GM23338 (cell line): ENCODE measurements around the gene TTC21B. TPM values are rescaled to one million over a fixed set of nuclear protein-coding genes. Genes with fewer than 3 reads are reported as not detected.

Experiments used
- ATAC-seq: fragments of 200-7000 bp; cut with Tn5 transposase; 3 replicates; pipeline ENCODE4 v1.9.1; 2020
- DNase-seq: peaks from one replicate; pipeline ENCODE4 v3.0.0-alpha.2; 2015; ENCODE audit warnings: low spot score
- H2AFZ ChIP-seq: fragments of 200-600 bp; sonication (generic); 2 replicates; pipeline ENCODE4 v1.8.0; 2016; ENCODE audit warnings: antibody characterized with exemption, mild to moderate bottlenecking, moderate library complexity
- H3F3A ChIP-seq: fragments of 200-600 bp; sonication (generic); replicated peaks from 2 replicates; pipeline ENCODE4 v1.8.0; 2017; ENCODE audit warnings: antibody characterized with exemption, mixed run types, low read depth
- H3K27ac ChIP-seq: fragments of 200-600 bp; sonication (generic); 2 replicates; pipeline ENCODE4 v1.6.1; 2016; ENCODE audit warnings: low read depth
- H3K27me3 ChIP-seq: fragments of 200-600 bp; sonication (generic); 2 replicates; pipeline ENCODE4 v1.8.0; 2016; ENCODE audit warnings: mild to moderate bottlenecking, mixed run types, moderate library complexity; ENCODE audit not compliant: insufficient read depth
- H3K36me3 ChIP-seq: fragments of 200-600 bp; sonication (generic); 2 replicates; pipeline ENCODE4 v1.8.0; 2016; ENCODE audit warnings: mild to moderate bottlenecking; ENCODE audit not compliant: insufficient read depth
- H3K4me1 ChIP-seq: fragments of 200-600 bp; sonication (generic); 2 replicates; pipeline ENCODE4 v1.8.0; 2016; ENCODE audit warnings: mild to moderate bottlenecking, moderate library complexity; ENCODE audit not compliant: insufficient read depth
- H3K4me2 ChIP-seq: fragments of 200-600 bp; sonication (generic); 2 replicates; pipeline ENCODE4 v1.7.1; 2017; ENCODE audit warnings: mixed run types
- H3K4me3 ChIP-seq: fragments of 200-600 bp; sonication (generic); 2 replicates; pipeline ENCODE4 v1.6.1; 2016; ENCODE audit warnings: mixed run types
- H3K79me2 ChIP-seq: fragments of 200-600 bp; sonication (generic); replicated peaks from 2 replicates; pipeline ENCODE4 v1.8.0; 2017; ENCODE audit warnings: mild to moderate bottlenecking; ENCODE audit not compliant: insufficient read depth
- H3K9me2 ChIP-seq: fragments of 200-600 bp; sonication (generic); 2 replicates; pipeline ENCODE4 v1.8.0; 2017; ENCODE audit not compliant: insufficient read depth
- H4K20me1 ChIP-seq: fragments of 200-600 bp; sonication (generic); replicated peaks from 2 replicates; pipeline ENCODE4 v1.8.0; 2017; ENCODE audit warnings: mild to moderate bottlenecking; ENCODE audit not compliant: insufficient read depth
- H3K27ac Mint-ChIP-seq: 2 replicates; pipeline ENCODE4 v1.8.0; 2020; ENCODE audit warnings: inconsistent platforms, mild to moderate bottlenecking, moderate library complexity, mixed read lengths
- H3K27me3 Mint-ChIP-seq: 3 replicates; pipeline ENCODE4 v1.8.0; 2022; ENCODE audit warnings: low read depth, mild to moderate bottlenecking, moderate library complexity, mixed read lengths, inconsistent platforms; ENCODE audit not compliant: insufficient read depth, poor library complexity
- H3K36me3 Mint-ChIP-seq: 3 replicates; pipeline ENCODE4 v1.8.0; 2021; ENCODE audit warnings: low read depth, mild to moderate bottlenecking, inconsistent platforms, moderate library complexity, mixed read lengths
- H3K4me1 Mint-ChIP-seq: 3 replicates; pipeline ENCODE4 v1.8.0; 2020; ENCODE audit warnings: mild to moderate bottlenecking, inconsistent platforms, mixed read lengths
- H3K4me3 Mint-ChIP-seq: 3 replicates; pipeline ENCODE4 v1.8.0; 2021; ENCODE audit warnings: moderate library complexity, mild to moderate bottlenecking, inconsistent platforms, mixed read lengths
- H3K9me3 Mint-ChIP-seq: 3 replicates; pipeline ENCODE4 v1.8.0; 2020; ENCODE audit warnings: moderate library complexity, mild to moderate bottlenecking, inconsistent platforms, mixed read lengths
- CREB1 ChIP-seq: fragments of 250-450 bp; sonication (Bioruptor Pico); IDR thresholded peaks from 2 replicates; pipeline ENCODE4 v1.5.0; 2020; ENCODE audit warnings: low read depth, mild to moderate bottlenecking, moderate library complexity
- EZH2phosphoT487 ChIP-seq: fragments of 200-600 bp; sonication (generic); IDR thresholded peaks from one replicate; pipeline ENCODE4 v1.8.1; 2018; ENCODE audit warnings: antibody characterized with exemption; ENCODE audit not compliant: unreplicated experiment
- NANOG ChIP-seq: IDR thresholded peaks from 2 replicates; pipeline ENCODE4 v1.6.1; 2016; ENCODE audit warnings: antibody characterized with exemption, borderline replicate concordance
- POLR2AphosphoS5 ChIP-seq: IDR thresholded peaks from 2 replicates; pipeline ENCODE4 v1.6.1; 2016; ENCODE audit warnings: antibody characterized with exemption, low read depth
- STAT1 ChIP-seq: IDR thresholded peaks from one replicate; pipeline ENCODE4 v1.6.1; 2016; ENCODE audit warnings: antibody characterized with exemption; ENCODE audit not compliant: unreplicated experiment
- ZNF331 ChIP-seq: fragments of 250-450 bp; sonication (Bioruptor Pico); IDR thresholded peaks from 2 replicates; pipeline ENCODE4 v1.5.0; 2020; ENCODE audit warnings: low read depth, mild to moderate bottlenecking, moderate library complexity
- polyA plus RNA-seq: library from polyadenylated mRNA; unstranded; fragments of >200 nt; fragmentation: Nextera tagmentation; extraction: Ambion mirVana; gene quantifications from 2 replicates; pipeline ENCODE4 v1.2.1, GENCODE V29; 2016
- total RNA-seq: library from RNA; depleted of rRNA; stranded (reverse); fragments of >200 nt; shearing (Covaris generic); gene quantifications from 2 replicates; pipeline ENCODE4 v1.2.3, GENCODE V29; 2014
- TF ChIP-seq, protein P1 (sequence below): IDR thresholded peaks from 2 replicates; pipeline ENCODE4 v1.6.1; 2016; ENCODE audit warnings: antibody characterized with exemption
- TF ChIP-seq, protein P2 (sequence below): fragments of 250-450 bp; sonication (Bioruptor Pico); IDR thresholded peaks from 2 replicates; pipeline ENCODE4 v1.5.0; 2020; ENCODE audit warnings: mild to moderate bottlenecking, moderate library complexity
- TF ChIP-seq, protein P3 (sequence below), 2 experiments: fragments of 200-600 bp in 1 of 2; sonication (generic) in 1 of 2; conservative IDR thresholded peaks; 2 replicates each; pipeline versions ENCODE4 v1.5.1 to v1.6.1; 2016 to 2017; ENCODE audit warnings: antibody characterized with exemption in 2 of 2, low read depth in 2 of 2, mild to moderate bottlenecking in 2 of 2, moderate library complexity in 1 of 2

TTC21B gene
- total and polyA plus RNA-seq, 2 experiments from 2014 or later: 10.1 to 32.8 TPM

DNA sequence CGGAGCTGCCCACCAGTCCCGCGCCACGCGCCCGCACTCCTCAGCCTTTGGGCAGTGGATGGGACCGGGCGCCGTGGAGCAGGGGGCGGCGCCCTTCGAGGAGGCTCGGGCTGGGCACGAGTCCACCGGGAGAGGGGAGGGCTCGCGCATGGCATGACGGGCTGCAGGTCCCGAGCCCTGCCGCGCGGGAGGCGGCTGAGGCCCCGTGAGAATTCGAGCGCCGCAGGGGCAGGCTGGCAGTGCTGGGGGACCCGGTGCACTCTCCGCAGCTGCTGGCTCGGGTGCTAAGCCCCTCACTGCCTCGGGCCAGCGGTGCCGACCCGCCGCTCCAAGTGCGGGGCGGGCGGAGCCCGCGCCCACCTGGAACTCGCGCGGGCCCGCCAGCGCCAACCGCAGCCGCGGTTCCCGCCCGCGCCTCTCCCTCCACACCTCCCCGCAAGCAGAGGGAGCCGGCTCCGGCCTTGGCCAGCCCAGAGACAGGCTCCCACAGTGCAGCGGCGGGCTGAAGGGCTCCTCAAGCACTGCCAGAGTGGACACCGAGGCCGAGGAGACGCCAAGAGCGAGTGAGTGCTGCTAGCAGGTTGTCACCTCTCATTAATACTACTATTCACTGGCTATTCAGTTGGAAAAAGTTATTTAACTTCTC is 3.6 kb upstream of the TTC21B start:
- peaks cover 3% of the 10 kb centered on the region; the same call in 2 of the 3 replicates for H3K4me1 Mint-ChIP-seq
- DNase-seq (no peak), ATAC-seq (no peak)
- Histone ChIP-seq H3K27me3 (no peaks in the 10 kb centered on the region), H3K4me1 (peaks cover 13% of the 10 kb centered on the region), H3K79me2 (peaks cover 11% of the 10 kb centered on the region), H3K4me3 (no peak overlapping the region), H2AFZ (no peak overlapping the region), H3F3A (no peaks in the 10 kb centered on the region), H4K20me1 (no peaks in the 10 kb centered on the region), H3K27ac (no peak overlapping the region), H3K4me2 (no peak overlapping the region), H3K36me3 (no peaks in the 10 kb centered on the region), H3K9me2 (no peaks in the 10 kb centered on the region)
- H3K36me3 Mint-ChIP-seq: no peaks in the 10 kb centered on the region
- H3K4me3 Mint-ChIP-seq: no peak overlapping the region
- H3K27me3 Mint-ChIP-seq: peaks cover 4% of the 10 kb centered on the region
- no peak overlapping the region for H3K27ac Mint-ChIP-seq
- TF ChIP-seq POLR2AphosphoS5: no peak
- no peak for TF ChIP-seq STAT1
- TF ChIP-seq, protein P1, sequence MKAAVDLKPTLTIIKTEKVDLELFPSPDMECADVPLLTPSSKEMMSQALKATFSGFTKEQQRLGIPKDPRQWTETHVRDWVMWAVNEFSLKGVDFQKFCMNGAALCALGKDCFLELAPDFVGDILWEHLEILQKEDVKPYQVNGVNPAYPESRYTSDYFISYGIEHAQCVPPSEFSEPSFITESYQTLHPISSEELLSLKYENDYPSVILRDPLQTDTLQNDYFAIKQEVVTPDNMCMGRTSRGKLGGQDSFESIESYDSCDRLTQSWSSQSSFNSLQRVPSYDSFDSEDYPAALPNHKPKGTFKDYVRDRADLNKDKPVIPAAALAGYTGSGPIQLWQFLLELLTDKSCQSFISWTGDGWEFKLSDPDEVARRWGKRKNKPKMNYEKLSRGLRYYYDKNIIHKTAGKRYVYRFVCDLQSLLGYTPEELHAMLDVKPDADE: no peak
- TF ChIP-seq, protein P2, sequence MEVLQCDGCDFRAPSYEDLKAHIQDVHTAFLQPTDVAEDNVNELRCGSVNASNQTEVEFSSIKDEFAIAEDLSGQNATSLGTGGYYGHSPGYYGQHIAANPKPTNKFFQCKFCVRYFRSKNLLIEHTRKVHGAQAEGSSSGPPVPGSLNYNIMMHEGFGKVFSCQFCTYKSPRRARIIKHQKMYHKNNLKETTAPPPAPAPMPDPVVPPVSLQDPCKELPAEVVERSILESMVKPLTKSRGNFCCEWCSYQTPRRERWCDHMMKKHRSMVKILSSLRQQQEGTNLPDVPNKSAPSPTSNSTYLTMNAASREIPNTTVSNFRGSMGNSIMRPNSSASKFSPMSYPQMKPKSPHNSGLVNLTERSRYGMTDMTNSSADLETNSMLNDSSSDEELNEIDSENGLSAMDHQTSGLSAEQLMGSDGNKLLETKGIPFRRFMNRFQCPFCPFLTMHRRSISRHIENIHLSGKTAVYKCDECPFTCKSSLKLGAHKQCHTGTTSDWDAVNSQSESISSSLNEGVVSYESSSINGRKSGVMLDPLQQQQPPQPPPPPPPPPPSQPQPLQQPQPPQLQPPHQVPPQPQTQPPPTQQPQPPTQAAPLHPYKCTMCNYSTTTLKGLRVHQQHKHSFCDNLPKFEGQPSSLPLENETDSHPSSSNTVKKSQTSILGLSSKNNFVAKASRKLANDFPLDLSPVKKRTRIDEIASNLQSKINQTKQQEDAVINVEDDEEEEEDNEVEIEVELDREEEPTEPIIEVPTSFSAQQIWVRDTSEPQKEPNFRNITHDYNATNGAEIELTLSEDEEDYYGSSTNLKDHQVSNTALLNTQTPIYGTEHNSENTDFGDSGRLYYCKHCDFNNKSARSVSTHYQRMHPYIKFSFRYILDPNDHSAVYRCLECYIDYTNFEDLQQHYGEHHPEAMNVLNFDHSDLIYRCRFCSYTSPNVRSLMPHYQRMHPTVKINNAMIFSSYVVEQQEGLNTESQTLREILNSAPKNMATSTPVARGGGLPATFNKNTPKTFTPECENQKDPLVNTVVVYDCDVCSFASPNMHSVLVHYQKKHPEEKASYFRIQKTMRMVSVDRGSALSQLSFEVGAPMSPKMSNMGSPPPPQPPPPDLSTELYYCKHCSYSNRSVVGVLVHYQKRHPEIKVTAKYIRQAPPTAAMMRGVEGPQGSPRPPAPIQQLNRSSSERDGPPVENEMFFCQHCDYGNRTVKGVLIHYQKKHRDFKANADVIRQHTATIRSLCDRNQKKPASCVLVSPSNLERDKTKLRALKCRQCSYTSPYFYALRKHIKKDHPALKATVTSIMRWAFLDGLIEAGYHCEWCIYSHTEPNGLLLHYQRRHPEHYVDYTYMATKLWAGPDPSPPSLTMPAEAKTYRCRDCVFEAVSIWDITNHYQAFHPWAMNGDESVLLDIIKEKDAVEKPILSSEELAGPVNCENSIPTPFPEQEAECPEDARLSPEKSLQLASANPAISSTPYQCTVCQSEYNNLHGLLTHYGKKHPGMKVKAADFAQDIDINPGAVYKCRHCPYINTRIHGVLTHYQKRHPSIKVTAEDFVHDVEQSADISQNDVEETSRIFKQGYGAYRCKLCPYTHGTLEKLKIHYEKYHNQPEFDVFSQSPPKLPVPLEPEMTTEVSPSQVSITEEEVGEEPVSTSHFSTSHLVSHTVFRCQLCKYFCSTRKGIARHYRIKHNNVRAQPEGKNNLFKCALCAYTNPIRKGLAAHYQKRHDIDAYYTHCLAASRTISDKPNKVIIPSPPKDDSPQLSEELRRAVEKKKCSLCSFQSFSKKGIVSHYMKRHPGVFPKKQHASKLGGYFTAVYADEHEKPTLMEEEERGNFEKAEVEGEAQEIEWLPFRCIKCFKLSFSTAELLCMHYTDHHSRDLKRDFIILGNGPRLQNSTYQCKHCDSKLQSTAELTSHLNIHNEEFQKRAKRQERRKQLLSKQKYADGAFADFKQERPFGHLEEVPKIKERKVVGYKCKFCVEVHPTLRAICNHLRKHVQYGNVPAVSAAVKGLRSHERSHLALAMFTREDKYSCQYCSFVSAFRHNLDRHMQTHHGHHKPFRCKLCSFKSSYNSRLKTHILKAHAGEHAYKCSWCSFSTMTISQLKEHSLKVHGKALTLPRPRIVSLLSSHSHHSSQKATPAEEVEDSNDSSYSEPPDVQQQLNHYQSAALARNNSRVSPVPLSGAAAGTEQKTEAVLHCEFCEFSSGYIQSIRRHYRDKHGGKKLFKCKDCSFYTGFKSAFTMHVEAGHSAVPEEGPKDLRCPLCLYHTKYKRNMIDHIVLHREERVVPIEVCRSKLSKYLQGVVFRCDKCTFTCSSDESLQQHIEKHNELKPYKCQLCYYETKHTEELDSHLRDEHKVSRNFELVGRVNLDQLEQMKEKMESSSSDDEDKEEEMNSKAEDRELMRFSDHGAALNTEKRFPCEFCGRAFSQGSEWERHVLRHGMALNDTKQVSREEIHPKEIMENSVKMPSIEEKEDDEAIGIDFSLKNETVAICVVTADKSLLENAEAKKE: no peak
- TF ChIP-seq CREB1: no peak
- peaks cover 7% of the 10 kb centered on the region for H3K9me3 Mint-ChIP-seq

DNA sequence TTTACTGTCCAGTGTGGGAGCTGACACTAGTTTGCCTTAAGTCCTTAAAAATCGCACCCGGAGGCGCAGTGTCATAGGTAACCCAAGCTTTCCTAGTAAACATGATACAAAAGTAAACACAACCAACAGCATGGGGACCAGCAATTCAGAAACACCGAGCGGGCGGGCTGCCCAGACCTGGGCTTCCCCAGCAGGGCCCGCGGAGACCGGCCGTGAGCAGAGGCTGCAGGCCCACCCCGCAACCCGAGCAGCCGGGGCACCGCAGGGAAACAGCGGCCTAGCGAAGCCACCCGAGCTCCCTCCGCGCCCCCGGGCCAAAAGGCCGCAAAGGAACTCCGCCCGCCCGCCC is 296 bp downstream of the TTC21B start:
- H3K36me3 Mint-ChIP-seq: no peaks in the 10 kb centered on the region; the same call in 2 of the 3 replicates
- H2AFZ ChIP-seq: peak overlapping the region; percentile 30; the same call in 1 of the 2 replicates
- H4K20me1 ChIP-seq: no peaks in the 10 kb centered on the region
- H3K27me3 Mint-ChIP-seq: no peaks in the 10 kb centered on the region
- H3K4me3 ChIP-seq: peak overlapping the region; percentile 80
- DNase-seq (no peak), ATAC-seq (peak; percentile 78)
- no peaks in the 10 kb centered on the region for H3F3A ChIP-seq
- peaks cover 21% of the 10 kb centered on the region for H3K4me1 ChIP-seq
- H3K9me3 Mint-ChIP-seq: peaks cover 7% of the 10 kb centered on the region
- peak overlapping the region; percentile 81 for H3K27ac ChIP-seq
- H3K36me3 ChIP-seq: no peaks in the 10 kb centered on the region
- no peaks in the 10 kb centered on the region for H3K27me3 ChIP-seq
- no peak overlapping the region for H3K4me3 Mint-ChIP-seq
- H3K27ac Mint-ChIP-seq: no peak overlapping the region
- peak overlapping the region; percentile 96 for H3K4me2 ChIP-seq
- H3K4me1 Mint-ChIP-seq: peaks cover 6% of the 10 kb centered on the region
- no peaks in the 10 kb centered on the region for H3K9me2 ChIP-seq
- peaks cover 42% of the 10 kb centered on the region for H3K79me2 ChIP-seq
- TF ChIP-seq, protein P3, sequence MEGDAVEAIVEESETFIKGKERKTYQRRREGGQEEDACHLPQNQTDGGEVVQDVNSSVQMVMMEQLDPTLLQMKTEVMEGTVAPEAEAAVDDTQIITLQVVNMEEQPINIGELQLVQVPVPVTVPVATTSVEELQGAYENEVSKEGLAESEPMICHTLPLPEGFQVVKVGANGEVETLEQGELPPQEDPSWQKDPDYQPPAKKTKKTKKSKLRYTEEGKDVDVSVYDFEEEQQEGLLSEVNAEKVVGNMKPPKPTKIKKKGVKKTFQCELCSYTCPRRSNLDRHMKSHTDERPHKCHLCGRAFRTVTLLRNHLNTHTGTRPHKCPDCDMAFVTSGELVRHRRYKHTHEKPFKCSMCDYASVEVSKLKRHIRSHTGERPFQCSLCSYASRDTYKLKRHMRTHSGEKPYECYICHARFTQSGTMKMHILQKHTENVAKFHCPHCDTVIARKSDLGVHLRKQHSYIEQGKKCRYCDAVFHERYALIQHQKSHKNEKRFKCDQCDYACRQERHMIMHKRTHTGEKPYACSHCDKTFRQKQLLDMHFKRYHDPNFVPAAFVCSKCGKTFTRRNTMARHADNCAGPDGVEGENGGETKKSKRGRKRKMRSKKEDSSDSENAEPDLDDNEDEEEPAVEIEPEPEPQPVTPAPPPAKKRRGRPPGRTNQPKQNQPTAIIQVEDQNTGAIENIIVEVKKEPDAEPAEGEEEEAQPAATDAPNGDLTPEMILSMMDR (conservative IDR thresholded peaks at IDR 0.05; ENCODE audit: low read depth in 2 of 2): no peak
- TF ChIP-seq NANOG: no peak
- TF ChIP-seq POLR2AphosphoS5: no peak
- TF ChIP-seq EZH2phosphoT487: no peak
- TF ChIP-seq ZNF331 (CRISPR knock-in tag): no peak
- no peak for TF ChIP-seq STAT1
